GM23248 (cell line): Measurements from ENCODE around the gene SLC11A1. TPM values are rescaled to one million over a fixed set of nuclear protein-coding genes. Genes with fewer than 3 reads are reported as not detected.

Experiments
- DNase-seq: peaks from one replicate; pipeline ENCODE4 v3.0.0-alpha.2; 2015
- H2AFZ ChIP-seq: fragments of 200-600 bp; sonication (generic); 2 replicates; pipeline ENCODE4 v1.6.1; 2016; ENCODE audit warnings: antibody characterized with exemption
- H3F3A ChIP-seq: fragments of 200-600 bp; sonication (generic); 2 replicates; pipeline ENCODE4 v1.6.1; 2016; ENCODE audit warnings: mild to moderate bottlenecking, antibody characterized with exemption, mixed run types; ENCODE audit not compliant: insufficient read depth
- H3K27ac ChIP-seq: fragments of 200-600 bp; sonication (generic); 2 replicates; pipeline ENCODE4 v1.5.1; 2016; ENCODE audit warnings: mild to moderate bottlenecking
- H3K27me3 ChIP-seq: fragments of 200-600 bp; sonication (generic); replicated peaks from 2 replicates; pipeline ENCODE4 v1.6.1; 2016; ENCODE audit warnings: mild to moderate bottlenecking; ENCODE audit not compliant: insufficient read depth
- H3K36me3 ChIP-seq: fragments of 200-600 bp; sonication (generic); 2 replicates; pipeline ENCODE4 v1.6.1; 2016; ENCODE audit warnings: low read depth, mild to moderate bottlenecking
- H3K4me1 ChIP-seq: fragments of 200-600 bp; sonication (generic); 2 replicates; pipeline ENCODE4 v1.6.1; 2016; ENCODE audit warnings: mild to moderate bottlenecking; ENCODE audit not compliant: insufficient read depth
- H3K4me2 ChIP-seq: fragments of 200-600 bp; sonication (generic); one replicate; pipeline ENCODE4 v1.6.1; 2016; ENCODE audit warnings: mild to moderate bottlenecking; ENCODE audit not compliant: unreplicated experiment
- H3K4me3 ChIP-seq: fragments of 200-600 bp; sonication (generic); 2 replicates; pipeline ENCODE4 v1.5.1; 2016; ENCODE audit warnings: mild to moderate bottlenecking
- H3K79me2 ChIP-seq: fragments of 200-600 bp; sonication (generic); 2 replicates; pipeline ENCODE4 v1.6.1; 2016; ENCODE audit warnings: mild to moderate bottlenecking; ENCODE audit not compliant: insufficient read depth
- H3K9ac ChIP-seq: fragments of 200-600 bp; sonication (generic); 2 replicates; pipeline ENCODE4 v1.6.1; 2016; ENCODE audit warnings: mild to moderate bottlenecking
- H3K9me2 ChIP-seq: fragments of 200-600 bp; sonication (generic); 2 replicates; pipeline ENCODE4 v1.6.1; 2016; ENCODE audit warnings: mixed run types, mild to moderate bottlenecking, moderate library complexity; ENCODE audit not compliant: insufficient read depth
- H3K9me3 ChIP-seq: fragments of 200-600 bp; sonication (generic); one replicate; pipeline ENCODE4 v1.6.1; 2017; ENCODE audit warnings: low read depth
- H4K20me1 ChIP-seq: fragments of 200-600 bp; sonication (generic); 2 replicates; pipeline ENCODE4 v1.6.0; 2016; ENCODE audit not compliant: insufficient read depth
- EZH2 ChIP-seq: fragments of 200-600 bp; sonication (generic); IDR thresholded peaks from 2 replicates; pipeline ENCODE4 v1.6.1; 2018; ENCODE audit warnings: antibody characterized with exemption, mild to moderate bottlenecking; ENCODE audit not compliant: insufficient read depth, poor library complexity, severe bottlenecking
- EZH2phosphoT487 ChIP-seq: fragments of 200-600 bp; sonication (generic); IDR thresholded peaks from 2 replicates; pipeline ENCODE4 v1.6.1; 2018; ENCODE audit warnings: antibody characterized with exemption, moderate library complexity, mild to moderate bottlenecking, low read depth; ENCODE audit not compliant: insufficient read depth
- WGBS, 2 experiments: methylation state at CpG; one replicate each; pipeline ENCODE4 v1.1.6; 2015 to 2017; ENCODE audit warnings: low lambda C conversion rate in 2 of 2, low coverage in 1 of 2; ENCODE audit errors: missing lambda C conversion rate in 2 of 2; 5-methylcytosine and 5-hydroxymethylcytosine counted together
- in situ Hi-C: fragments of 300-500 bp; cut with MboI; formaldehyde crosslinking; loops from 2 replicates; pipeline ENCODE4 v1.15.0; 2020
- polyA plus RNA-seq: library from polyadenylated mRNA; unstranded; fragments of >200 nt; fragmentation: Nextera tagmentation; extraction: Ambion mirVana; gene quantifications from 2 replicates; pipeline ENCODE4 v1.2.1, GENCODE V29; 2016
- total RNA-seq: library from RNA; depleted of rRNA; stranded (reverse); fragments of >200 nt; shearing (Covaris generic); gene quantifications from 2 replicates; pipeline ENCODE4 v1.2.3, GENCODE V29; 2014

SLC11A1 gene
- total and polyA plus RNA-seq, 2 experiments from 2014 or later = 0.16 TPM; not detected in 1

GRCh38 chr2:218362606-218363005 lies 19.5 kb upstream of the SLC11A1 start:
- TF ChIP-seq EZH2 = no peak
- no peak for TF ChIP-seq EZH2phosphoT487
- in situ Hi-C loops = no loop called here

GRCh38 chr2:218363736-218364135 lies 18.3 kb upstream of the SLC11A1 start:
- in situ Hi-C loops = no loop called here

More at GRCh38 chr2:218362606-218363005, 19.5 kb upstream of the SLC11A1 start:
- Histone ChIP-seq H3K4me3 (no peak overlapping the region), H3K27me3 (no peaks in the 10 kb centered on the region), H3K9me3 (no peaks in the 10 kb centered on the region), H3K27ac (no peak overlapping the region), H2AFZ (no peak overlapping the region), H3F3A (no peaks in the 10 kb centered on the region), H3K9me2 (no peaks in the 10 kb centered on the region), H4K20me1 (no peaks in the 10 kb centered on the region), H3K4me2 (no peak overlapping the region), H3K9ac (no peak overlapping the region), H3K4me1 (no peaks in the 10 kb centered on the region), H3K36me3 (no peaks in the 10 kb centered on the region), H3K79me2 (no peaks in the 10 kb centered on the region)
- no peak for DNase-seq
- WGBS, 2 experiments = 83 to 85% methylated on average over 8 of the region's 8 CpGs

GRCh38 chr2:218364196-218364595 lies 17.9 kb upstream of the SLC11A1 start:
- Histone ChIP-seq H3K4me3 (no peak overlapping the region), H3K9me2 (no peaks in the 10 kb centered on the region), H3K27ac (no peak overlapping the region), H3K27me3 (0 out of 2 replicates have a peak, but pooled peaks cover 2% of the 10 kb centered on the region), H3K79me2 (no peaks in the 10 kb centered on the region), H3F3A (no peaks in the 10 kb centered on the region), H3K9ac (no peak overlapping the region), H3K36me3 (no peaks in the 10 kb centered on the region), H3K9me3 (no peaks in the 10 kb centered on the region), H3K4me2 (no peak overlapping the region), H4K20me1 (no peaks in the 10 kb centered on the region), H2AFZ (no peak overlapping the region), H3K4me1 (no peaks in the 10 kb centered on the region)
- in situ Hi-C loops = no loop called here
- 61 to 67% methylated on average over 6 of the region's 6 CpGs for WGBS, 2 experiments
- DNase-seq = no peak
- TF ChIP-seq EZH2 (no peak), EZH2phosphoT487 (no peak)

More at GRCh38 chr2:218363736-218364135, 18.3 kb upstream of the SLC11A1 start:
- no peak for DNase-seq
- Histone ChIP-seq H4K20me1 (no peaks in the 10 kb centered on the region), H3K9me3 (no peaks in the 10 kb centered on the region), H3K4me3 (no peak overlapping the region), H3K9me2 (no peaks in the 10 kb centered on the region), H3K27me3 (no peaks in the 10 kb centered on the region), H3K36me3 (no peaks in the 10 kb centered on the region), H3K79me2 (no peaks in the 10 kb centered on the region), H3K27ac (no peak overlapping the region), H3K4me2 (no peak overlapping the region), H2AFZ (no peak overlapping the region), H3K4me1 (no peaks in the 10 kb centered on the region), H3F3A (no peaks in the 10 kb centered on the region), H3K9ac (no peak overlapping the region)
- TF ChIP-seq EZH2phosphoT487 (no peak), EZH2 (no peak)
- 67 to 68% methylated on average over 3 of the region's 3 CpGs for WGBS, 2 experiments

- TF ChIP-seq EZH2phosphoT487 (no peak), EZH2 (no peak)
- Histone ChIP-seq H3K9me3 (no peaks in the 10 kb centered on the region), H2AFZ (peak overlapping the region; percentile 92), H4K20me1 (no peaks in the 10 kb centered on the region), H3K79me2 (no peaks in the 10 kb centered on the region), H3K4me2 (no peak overlapping the region), H3K36me3 (no peaks in the 10 kb centered on the region), H3F3A (no peaks in the 10 kb centered on the region), H3K27ac (no peak overlapping the region), H3K9me2 (no peaks in the 10 kb centered on the region), H3K27me3 (0 out of 2 replicates have a peak, but pooled peaks cover 4% of the 10 kb centered on the region), H3K4me3 (0 out of 2 replicates have a peak overlapping the region, but pooled peaks have one; percentile 76), H3K4me1 (no peaks in the 10 kb centered on the region), H3K9ac (no peak overlapping the region)
- 96 to 99% methylated on average over 9 of the region's 9 CpGs for WGBS, 2 experiments
- no peak for DNase-seq
- in situ Hi-C loops = no loop called here
Measured at GRCh38 chr2:218366621-218367414, 15.3 kb upstream of the SLC11A1 start.
